GM18873 (cell line): ENCODE measurements around the gene TSPAN4.

Experiments
- ATAC-seq: cut with Tn5 transposase; IDR thresholded peaks from one replicate; pipeline ENCODE4 v1.9.1; 2021; ENCODE audit warnings: mild to moderate bottlenecking, moderate library complexity, moderate number of reproducible peaks; ENCODE audit not compliant: unreplicated experiment, low FRiP score

Gene TSPAN4

DNA sequence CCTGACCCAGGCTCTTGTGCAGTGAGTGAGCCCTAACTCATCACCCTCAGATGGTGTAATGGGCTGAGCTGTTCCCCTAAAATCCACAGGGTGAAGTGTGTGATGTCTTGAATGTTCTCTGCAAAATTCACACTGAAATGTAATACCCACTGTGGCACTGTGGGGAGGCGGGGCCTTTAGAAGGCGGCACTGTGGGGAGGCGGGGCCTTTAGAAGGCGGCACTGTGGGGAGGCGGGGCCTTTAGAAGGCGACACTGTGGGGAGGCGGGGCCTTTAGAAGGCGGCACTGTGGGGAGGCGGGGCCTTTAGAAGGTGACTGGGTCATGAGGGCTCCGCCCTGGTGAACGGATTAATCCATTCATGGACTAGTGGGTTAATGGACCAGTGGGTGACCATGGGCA is 34.9 kb downstream of the TSPAN4 start:
- no peak for ATAC-seq

DNA sequence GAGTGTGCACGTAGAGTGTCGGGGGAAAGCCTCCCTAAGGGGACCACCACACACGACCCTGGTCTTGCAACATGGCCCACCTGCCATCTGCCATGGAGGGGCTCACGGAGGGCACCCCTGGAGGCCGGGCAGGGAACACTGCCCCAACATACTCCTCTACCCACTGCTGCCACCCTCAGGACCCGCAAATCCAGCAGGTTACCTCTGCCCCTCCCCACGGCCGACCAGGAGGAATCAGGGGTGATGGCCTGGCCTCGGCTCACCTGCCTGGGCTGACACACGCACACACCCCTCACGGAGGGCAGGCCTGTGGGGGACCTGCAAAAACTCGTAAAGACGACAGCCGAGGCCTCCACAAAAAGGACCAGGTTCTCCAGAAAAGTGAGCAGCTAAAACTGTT is 37.8 kb downstream of the TSPAN4 start:
- ATAC-seq: no peak

DNA sequence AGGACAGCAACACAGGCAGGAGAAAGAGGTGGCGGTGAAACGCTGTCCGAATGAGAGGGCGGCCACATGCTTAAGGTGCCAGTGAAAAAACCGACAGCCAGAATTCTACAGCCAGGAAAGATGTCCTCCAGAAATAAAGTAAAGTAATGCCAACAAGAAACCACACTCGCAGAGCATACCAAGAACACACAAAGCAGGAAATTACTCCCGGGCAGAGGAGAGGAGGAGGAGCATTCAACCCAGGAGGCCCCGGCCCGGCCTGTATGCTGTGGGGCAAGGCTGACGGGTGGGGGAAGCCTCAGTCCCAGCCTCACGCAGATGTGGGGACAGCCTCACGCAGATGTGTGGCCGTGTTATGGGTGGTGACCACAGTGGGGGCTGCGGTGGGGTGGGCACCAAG is 39.9 kb downstream of the TSPAN4 start:
- no peak for ATAC-seq

DNA sequence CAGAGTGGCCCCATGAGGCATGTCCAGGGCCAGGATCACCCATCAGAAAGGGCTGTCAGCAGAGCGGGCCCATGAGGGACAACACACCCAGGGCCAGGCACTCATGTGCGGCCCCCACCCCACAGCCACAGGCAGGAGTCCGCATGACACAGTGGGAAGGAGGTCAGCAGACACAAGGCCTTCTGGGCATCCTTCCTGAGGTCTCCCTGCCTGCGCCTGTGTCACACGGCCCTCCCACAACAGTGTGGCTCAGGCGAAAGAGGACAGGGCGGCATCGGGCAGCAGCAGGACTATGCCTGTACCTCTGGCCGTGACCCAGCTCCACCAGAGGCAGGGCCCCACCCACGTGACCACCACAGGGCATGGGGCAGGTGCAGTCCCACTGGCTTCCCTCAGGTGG is 40.9 kb downstream of the TSPAN4 start:
- no peak for ATAC-seq

DNA sequence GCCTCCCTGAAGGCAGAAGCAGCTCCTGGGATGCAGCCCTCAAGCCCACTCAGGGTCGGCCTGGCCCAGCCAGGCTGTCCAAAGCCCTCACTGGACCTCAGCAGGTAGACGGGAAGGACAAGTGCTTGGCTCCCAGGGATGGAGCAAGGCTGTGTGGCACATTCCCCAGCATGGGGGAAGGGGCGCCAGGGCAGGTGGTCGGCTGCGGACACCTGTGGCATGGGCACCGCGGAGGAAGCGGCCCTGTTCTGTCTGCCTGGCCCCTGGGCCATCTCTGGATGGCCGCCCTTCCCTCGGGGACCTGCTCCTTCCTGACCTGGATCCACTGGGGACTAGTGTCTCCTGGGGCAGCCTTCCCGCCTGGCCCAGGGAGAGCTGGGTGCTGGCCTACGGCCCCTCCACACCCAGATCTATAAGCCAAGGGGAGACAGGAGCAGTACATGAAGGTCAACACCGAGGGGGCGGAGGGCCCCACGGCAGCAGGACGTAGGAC is 42.0 kb downstream of the TSPAN4 start:
- no peak for ATAC-seq

DNA sequence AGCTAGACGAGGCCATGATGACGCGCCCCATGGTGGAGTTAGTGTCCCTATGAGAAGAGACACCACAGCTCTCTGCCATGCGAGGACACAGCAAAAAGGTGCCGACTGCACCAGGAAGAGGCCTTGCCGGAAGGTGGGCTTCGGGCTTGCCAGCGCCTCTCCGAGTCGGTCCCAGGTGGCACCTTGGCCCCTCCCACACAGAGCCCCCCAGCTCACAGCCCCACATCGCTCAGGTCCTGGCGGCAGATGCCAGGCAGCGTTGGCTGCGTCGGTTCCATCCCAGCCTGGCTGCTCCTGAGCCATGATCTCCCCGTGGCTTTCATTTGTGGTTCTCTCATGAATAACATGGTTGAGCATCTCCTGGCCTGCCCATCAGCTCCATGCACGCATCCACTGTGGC is 43.9 kb downstream of the TSPAN4 start:
- no peak for ATAC-seq

DNA sequence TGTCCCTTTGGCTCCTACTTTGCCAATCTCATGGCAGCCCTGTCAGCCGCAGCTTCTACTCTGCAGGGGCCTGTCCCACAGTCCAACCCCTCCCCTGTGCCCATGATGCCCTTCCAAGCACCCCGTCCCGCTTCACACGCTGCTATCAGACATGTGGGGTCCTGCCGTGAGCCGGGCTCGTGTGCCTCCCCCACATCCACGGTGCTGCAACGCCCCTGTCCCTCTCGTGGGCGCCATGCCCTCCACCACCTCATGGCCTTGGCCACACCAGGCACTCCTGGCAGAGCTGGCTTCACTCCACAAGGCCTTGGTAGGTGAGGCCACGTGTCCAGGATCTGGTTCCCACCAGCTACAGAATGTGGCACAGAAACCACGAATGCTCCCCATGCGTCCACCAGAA is 44.9 kb downstream of the TSPAN4 start:
- ATAC-seq: no peak

DNA sequence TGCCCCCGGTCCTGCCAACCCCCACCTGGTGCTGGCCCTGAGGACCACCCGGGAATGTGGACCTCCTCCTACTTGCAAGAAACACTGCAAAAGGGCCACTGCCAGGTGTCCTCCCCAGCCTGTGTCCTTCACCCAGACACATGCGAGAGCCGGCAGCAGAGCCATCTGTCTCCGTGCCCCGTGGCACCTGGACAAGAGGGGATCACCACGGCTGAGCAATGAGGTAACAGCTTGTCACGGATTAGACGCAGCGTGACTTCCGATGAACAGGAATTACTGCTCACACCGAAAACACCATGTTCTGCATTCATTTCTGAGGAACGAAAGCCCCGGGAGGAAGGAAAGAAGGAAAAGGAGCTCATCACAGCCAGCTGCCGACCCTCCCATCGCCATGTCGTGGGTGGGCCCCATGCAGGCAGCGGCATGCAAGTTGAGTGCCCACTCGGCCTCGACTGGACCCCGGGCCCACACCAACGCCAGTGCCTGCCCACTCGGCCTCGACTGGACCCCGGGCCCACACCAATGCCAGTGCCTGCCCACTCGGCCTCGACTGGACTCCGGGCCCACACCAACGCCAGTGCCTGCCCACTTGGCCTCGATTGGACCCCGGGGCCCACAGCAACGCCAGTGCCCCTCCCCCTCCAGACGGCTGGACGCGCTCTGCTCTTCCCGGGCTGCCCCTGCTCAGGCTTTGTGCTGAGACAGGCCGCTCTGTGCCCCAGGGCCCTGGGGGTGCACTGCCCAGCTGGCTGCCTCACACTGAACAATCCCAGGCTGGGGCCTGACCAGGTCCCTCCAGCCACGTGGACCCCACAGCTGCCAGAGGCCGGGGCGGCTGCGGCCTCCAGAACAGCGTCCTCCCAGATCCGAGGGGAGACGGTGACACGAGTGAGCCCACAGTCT is 45.9 kb downstream of the TSPAN4 start:
- no peak for ATAC-seq

DNA sequence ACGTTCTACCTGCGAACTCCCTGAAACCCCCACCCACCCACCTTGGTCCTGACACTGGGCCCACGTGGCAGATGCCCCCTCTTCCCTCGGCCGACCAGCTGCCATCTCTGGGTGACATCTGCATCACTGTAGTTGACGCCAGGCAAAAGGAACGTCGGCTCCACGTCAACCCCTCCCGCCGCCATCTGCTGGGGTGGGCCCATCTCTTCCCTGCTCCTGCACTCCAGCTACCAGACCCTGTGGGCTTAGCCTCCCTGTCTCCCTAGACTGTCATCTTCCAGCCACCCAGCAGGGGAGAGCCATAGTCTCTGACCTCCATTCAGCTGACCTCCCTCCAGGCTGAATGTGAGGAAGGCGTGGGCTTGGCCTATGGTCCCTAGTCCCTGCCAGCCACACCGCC is 46.6 kb downstream of the TSPAN4 start:
- no peak for ATAC-seq

DNA sequence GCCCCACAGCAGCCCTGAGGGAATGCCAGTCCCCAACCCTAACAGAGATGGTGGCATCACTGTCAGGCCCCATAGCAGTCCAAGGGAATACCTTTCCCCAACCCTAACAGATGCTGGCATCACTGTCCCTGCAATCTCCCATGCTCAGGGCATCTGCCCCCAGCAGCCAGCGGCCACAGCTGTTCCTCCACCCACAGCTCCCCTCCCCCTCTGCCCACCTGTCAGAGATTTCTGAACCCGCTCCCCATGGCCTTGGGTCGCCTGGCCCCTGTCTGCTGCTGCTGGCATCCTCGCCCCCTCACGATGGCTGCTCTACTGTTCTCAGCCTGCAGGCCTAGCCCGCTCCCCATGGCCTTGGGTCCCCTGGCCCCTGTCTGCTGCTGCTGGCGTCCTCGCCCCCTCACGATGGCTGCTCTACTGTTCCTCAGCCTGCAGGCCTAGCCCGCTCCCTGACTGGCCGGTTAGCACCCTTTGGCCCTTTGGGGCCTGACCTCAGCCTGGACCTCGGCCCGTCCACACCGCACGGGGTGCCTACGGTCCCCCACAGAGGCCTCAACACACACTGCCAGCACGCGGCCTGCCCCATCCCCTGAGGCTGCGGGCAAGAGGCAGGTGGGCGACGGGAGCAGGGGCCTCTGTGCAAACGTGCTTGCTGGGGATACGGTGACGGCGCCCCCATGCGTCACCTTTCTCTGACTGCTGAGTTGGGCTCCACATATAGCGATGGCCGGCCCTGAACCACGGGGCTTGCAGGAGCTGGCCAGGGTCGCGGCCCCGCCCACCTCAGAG is 47.2 kb downstream of the TSPAN4 start:
- ATAC-seq: no peak

DNA sequence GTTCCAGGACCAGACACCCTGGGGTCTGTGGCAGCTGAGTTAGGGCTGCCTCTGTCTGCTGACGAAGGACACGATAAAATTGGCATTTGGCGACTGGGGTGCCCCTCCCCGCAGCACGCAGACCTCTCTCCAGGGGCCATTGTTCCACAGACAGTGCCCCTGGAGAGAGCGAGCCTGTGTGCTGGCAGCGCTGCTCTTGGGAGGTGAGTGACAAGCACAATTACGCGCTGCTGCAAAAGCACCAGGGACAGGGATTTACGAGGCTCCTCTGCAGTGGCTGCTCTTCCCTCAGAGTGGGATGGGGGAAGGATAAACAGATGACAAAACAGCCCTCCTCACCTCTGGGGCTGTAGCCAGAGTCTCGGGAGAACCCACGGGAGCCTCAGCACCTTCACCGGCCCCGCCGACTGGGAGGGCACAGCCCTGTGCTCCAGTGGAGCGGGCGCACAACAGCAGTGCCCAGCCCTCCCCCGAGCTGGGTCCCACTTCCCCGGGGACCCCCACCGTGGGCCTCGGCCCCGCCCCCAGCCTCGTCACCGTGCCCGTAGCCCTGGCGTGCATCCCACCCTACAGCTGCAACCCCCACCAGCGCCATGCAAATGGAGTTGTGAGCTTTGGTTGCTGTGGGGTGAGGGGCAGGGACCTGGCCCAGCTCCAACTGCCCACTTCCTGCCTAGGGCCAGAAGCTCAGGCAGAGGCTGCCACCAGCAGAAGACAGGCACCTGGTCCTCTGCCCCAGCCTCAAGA is 48.3 kb downstream of the TSPAN4 start:
- ATAC-seq: no peak

DNA sequence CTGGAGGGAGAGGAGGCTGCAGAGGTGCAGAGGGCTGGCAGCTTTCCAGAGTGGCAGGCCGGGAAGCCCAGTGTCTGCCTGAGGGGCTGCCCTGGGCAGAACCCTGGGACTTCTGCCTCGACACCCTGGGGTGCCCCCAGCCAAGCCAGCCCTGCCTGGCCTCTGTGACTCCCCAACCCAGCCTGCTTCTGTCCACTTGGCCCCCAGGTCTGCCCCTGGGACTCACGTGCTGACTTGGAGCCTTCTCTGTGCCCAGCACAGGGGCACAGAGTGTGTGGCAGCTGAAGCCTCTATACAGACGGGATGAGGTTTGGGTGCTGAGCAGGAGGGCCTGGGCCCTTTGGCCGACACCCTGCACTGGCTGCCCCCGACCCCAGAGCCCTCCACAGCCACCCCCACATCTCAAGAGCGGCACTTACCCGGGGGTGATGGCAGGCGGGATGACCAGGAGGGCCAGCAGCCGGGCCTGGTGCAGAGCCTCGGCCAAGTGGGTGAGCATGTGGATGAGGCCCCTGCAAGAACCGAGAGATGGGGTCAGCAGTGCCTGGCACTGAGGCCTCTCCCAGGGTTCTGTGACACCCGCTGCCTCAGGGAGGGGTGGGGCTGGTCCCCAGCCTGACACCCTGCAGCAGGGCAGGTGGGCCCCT is 50.5 kb downstream of the TSPAN4 start:
- no peak for ATAC-seq

DNA sequence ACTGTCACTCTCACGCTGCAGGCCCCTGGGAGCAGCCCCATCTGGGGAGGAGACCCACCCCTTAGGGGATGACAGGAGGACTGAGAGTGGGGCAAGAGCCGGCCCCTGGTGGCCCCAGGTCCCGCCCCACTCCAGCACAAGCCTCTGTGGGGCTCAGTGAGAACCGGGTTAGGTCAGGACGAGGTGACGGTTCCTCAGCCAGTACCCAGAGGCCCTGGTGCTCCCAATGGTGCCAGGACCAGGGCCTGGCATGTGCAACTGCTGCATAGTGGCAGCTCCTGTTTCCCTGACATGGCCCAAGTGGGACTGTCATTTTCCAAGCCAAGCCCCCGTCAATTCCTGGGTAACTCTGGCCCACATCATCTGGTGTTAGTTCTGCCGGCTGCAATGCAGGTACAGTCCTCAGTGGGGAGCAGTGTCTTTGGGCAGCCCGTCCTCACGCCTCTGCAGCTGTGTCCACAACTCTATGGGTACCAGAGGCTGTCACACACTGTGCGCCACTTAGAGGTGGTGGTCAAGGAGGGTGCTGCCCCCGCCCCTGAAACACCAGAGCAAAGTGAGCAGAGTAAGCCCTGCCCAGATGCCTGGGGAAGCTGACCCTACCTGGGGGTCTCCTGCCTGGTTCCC is 52.0 kb downstream of the TSPAN4 start:
- no peak for ATAC-seq

DNA sequence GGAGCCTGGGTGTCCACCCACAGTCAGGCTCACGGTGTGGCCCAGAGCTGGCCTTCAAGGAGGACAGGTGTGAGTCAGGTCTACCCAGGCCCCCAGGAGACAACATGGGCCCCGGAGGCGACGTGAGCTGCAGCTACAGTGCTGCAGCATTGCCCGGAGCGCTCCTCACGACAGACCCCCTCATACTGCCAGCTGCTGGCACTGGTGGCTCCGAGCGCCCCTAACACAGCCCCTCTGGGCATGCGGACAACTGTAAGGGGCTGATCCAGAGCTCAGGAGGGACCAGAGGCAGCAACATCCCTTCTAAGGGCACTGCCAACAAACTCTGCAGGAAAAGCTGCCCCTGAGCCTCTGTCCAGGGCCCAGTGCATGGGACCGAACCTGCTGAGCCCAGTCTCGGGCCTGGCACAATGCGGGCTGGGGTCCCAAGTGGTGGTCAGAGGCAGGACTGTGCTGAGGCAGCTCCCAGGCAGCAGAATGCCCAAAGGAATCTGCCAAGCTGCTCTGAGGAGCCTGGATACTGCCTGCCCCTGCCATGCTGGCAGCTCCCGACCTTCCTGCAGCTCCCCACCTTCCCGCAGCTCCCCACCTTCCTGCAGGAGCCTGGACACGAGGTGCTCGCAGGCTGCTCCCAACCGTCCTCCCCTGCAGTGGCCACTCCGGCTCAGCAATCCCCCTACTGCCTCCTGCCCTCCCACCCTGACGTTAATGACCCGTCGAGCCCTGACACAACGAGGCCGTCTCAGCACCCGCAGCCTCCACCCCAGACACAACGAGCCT is 52.9 kb downstream of the TSPAN4 start:
- ATAC-seq: no peak

DNA sequence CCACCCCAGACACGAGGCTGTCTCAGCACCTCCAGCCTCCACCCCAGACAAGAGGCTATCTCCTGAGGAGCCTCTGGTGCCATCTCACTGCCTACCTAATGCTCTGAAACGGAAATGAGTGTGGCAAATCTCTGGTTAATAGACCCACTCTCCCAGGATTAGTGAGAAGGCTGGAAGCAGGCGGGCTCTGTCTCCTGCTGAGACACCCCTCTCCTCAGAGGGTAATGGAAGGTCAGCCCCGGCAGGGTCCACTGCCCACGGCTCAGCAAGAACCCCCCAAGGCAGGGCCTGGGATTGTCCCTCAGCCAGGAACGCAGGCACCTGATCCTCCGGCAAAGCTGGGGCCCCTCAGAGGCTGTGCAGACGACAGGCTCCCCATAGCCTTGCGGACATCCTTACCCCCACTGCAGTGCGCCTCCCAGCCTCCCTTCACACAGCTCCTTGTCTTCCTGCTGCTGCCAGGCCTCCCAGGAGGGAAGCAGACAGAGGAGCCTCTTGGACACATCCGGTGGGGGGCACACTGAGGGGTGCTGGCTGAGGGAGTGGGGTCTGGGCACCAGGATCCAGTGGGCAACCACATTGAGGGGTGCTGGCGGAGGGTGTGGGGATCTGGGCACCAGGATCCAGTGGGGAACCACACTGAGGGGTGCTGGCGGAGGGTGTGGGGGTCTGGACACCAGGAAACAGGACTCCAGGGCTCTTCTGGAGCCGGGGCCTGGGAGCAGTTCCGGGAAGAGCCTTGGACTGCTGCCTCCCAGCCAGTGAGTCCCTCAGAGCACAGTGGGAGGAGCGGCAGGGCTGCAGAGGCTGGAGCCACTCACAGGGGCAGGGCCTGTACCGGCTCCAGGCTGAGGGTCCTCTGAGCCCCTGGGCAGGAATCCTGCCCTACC is 54.8 kb downstream of the TSPAN4 start:
- no peak for ATAC-seq

DNA sequence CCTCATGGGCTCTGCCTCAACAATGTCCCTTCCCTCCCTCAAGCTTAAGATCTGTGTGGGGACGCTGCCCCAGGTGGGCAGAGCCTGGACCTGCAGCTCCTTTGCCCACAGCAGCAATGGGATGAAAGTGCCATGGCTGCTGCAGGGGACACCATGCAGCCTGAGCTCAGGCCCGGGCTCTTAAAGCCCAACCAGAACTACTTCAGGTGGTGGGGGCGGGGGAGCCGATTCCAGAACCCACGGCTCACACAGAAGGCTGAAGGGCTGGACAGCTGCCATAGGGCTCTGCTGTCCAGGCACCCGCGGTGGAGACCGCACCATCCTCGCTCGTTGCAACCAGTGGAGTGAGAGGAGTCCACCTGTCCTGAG is 55.5 kb downstream of the TSPAN4 start:
- ATAC-seq: no peak

DNA sequence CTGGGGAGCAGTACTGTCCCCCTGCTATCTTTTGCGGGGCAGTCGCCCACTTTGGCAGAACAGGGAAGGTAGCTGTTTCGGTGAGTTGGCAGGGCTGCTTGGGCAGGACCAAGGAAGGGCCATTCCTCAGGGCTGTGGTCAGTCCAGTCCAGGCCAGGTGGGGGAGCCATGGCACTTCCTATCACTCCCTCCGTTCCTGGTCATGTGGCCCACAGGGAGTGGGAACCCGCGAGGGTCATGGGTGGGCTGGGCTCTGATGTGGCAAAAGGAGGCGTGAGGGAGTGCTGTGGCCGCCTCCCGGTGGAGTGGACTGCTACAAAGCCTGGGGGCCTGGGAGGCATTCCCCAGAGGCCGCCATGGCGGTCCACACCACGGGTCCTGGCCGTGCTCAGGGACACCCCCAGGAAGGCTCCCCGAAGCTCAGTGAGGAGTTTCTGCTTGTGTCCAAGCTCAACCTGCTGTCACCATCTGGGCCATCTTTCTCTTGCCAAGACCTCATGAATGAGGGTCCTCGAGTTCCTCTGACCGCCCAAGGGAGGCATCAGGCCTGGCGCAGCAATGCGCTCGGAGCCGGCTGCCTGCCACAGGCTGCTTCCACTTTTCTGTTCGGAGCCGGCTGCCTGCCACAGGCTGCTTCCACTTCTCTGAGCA is 56.0 kb downstream of the TSPAN4 start:
- no peak for ATAC-seq

DNA sequence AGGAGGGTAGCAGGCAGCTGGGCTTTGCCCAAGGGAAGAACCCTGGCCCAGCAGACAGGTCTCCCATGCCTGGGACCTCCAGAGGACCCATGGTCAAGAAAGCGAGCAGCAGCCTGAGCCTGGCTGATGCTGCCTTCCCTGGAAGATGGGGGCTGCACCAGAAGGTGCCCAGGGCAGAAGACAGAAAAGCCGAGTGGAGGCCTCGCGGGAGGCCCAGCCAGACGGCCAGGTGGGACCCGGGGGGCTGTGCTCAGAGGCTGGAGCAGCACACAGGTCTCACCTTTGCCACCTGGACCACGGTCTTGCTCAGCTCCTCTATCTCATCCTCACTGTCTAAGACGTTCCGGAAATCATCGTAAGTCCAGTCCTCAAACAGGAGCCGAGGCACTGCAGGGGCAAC is 57.1 kb downstream of the TSPAN4 start:
- ATAC-seq: no peak
